M059J (cell line): ENCODE results near the gene E2F3. TPM values are rescaled to one million over a fixed set of nuclear protein-coding genes. Genes with fewer than 3 reads are reported as not detected.

ENCODE experiments used
- DNase-seq: peaks from one replicate; pipeline ENCODE4 v3.0.0-alpha.2; 2012; ENCODE audit warnings: low read depth
- total RNA-seq: library from RNA; depleted of rRNA; stranded (reverse); fragments of >200 nt; shearing (Covaris generic); gene quantifications from 2 replicates; pipeline ENCODE4 v1.2.3, GENCODE V29; 2014; rRNA removed

E2F3 gene
- total RNA-seq = 13.0 and 15.8 TPM in 2 replicates

- peak; percentile 100 for DNase-seq
These were observed at the start of gene E2F3 for GRCh38 chr6:20401205-20402091. TSS of gene E2F3 (plus strand) at chr6:20401879. CDS start at chr6:20402233, 354 bp downstream.

GRCh38 chr6:20352346-20352745, 49.3 kb upstream of the E2F3 start:
- no peak for DNase-seq

- no peak for DNase-seq
These were observed 48.5 kb upstream of the E2F3 start for GRCh38 chr6:20353134-20353533.

- DNase-seq = no peak
These were observed 47.3 kb upstream of the E2F3 start for GRCh38 chr6:20354366-20354765.

- DNase-seq = no peak
These were observed 41.1 kb upstream of the E2F3 start for GRCh38 chr6:20360471-20361119.

- DNase-seq = no peak
These were observed 39.1 kb upstream of the E2F3 start for GRCh38 chr6:20362623-20363022.

- DNase-seq = peak; percentile 60
These were observed 37.4 kb upstream of the E2F3 start for GRCh38 chr6:20364327-20364726.

- DNase-seq = no peak
These were observed 36.2 kb upstream of the E2F3 start for GRCh38 chr6:20365456-20365855.

GRCh38 chr6:20366082-20366830, 35.4 kb upstream of the E2F3 start:
- peak; percentile 45 for DNase-seq

- no peak for DNase-seq
These were observed 33.8 kb upstream of the E2F3 start for GRCh38 chr6:20367743-20368485.

GRCh38 chr6:20370393-20370792, 31.3 kb upstream of the E2F3 start:
- no peak for DNase-seq

- no peak for DNase-seq
These were observed 30.9 kb upstream of the E2F3 start for GRCh38 chr6:20370801-20371200.

GRCh38 chr6:20375436-20375835, 26.2 kb upstream of the E2F3 start:
- no peak for DNase-seq

GRCh38 chr6:20377623-20378265, 23.9 kb upstream of the E2F3 start:
- peak; percentile 79 for DNase-seq

- DNase-seq = no peak
These were observed 22.4 kb upstream of the E2F3 start for GRCh38 chr6:20379231-20379630.

GRCh38 chr6:20386218-20386617, 15.5 kb upstream of the E2F3 start:
- no peak for DNase-seq

- DNase-seq = no peak
These were observed 12.6 kb upstream of the E2F3 start for GRCh38 chr6:20389066-20389465.

GRCh38 chr6:20393297-20393696, 8.4 kb upstream of the E2F3 start:
- no peak for DNase-seq

- DNase-seq = no peak
These were observed 2.2 kb upstream of the E2F3 start for GRCh38 chr6:20399518-20399917.

GRCh38 chr6:20400456-20401204, 1.0 kb upstream of the E2F3 start:
- DNase-seq = peak; percentile 49

- no peak for DNase-seq
These were observed 338 bp downstream of the E2F3 start for GRCh38 chr6:20402092-20402341.
